Prostate gland (tissue), 2 donors: ENCODE data around the gene OR13C4.

Experiments
- CTCF ChIP-seq, 4 experiments: fragments of 200-600 bp in 2 of 4; fragments of 450-650 bp in 2 of 4; sonication (generic) in 2 of 4; IDR thresholded peaks; 1 replicate in 3 of 4; 2 replicates in 1 of 4; pipeline ENCODE4 v1.5.1; 2016 to 2019; ENCODE audit warnings: antibody characterized with exemption in 4 of 4, mild to moderate bottlenecking in 2 of 4, moderate library complexity in 2 of 4
- POLR2A ChIP-seq: fragments of 450-650 bp; IDR thresholded peaks from one replicate; pipeline ENCODE4 v1.6.1; 2016; ENCODE audit warnings: antibody characterized with exemption, mild to moderate bottlenecking
- POLR2AphosphoS5 ChIP-seq: sonication (generic); formaldehyde crosslinking; IDR thresholded peaks from one replicate; pipeline ENCODE4 v1.6.1; 2017; ENCODE audit warnings: antibody characterized with exemption

- TF ChIP-seq CTCF (IDR thresholded peaks at IDR 0.05) (no peak), POLR2A (no peak), POLR2AphosphoS5 (no peak)
These were observed 12.1 kb downstream of the OR13C4 start for GRCh38 chr9:104514901-104515300.
